OCI-LY3 (cell line): Measurements from ENCODE around the gene SVEP1.

Experiments used
- H2AFZ ChIP-seq: fragments of 200-600, 300-600 bp; shearing (Covaris generic); 2 replicates; pipeline ENCODE4 v1.6.0; 2014; ENCODE audit warnings: antibody characterized with exemption, low read depth, low read length
- H3K27ac ChIP-seq: fragments of 200-600, 300-600 bp; sonication (generic); 2 replicates; pipeline ENCODE4 v1.5.1; 2014; ENCODE audit warnings: mild to moderate bottlenecking, low read length, moderate library complexity, mixed read lengths
- H3K27me3 ChIP-seq: fragments of 200-600, 300-600 bp; sonication (generic); 2 replicates; pipeline ENCODE4 v1.6.1; 2014; ENCODE audit warnings: low read depth, low read length, mixed read lengths
- H3K36me3 ChIP-seq: fragments of 200-600, 300-600 bp; sonication (generic); replicated peaks from 2 replicates; pipeline ENCODE3; 2014; ENCODE audit warnings: low read depth, low read length, mixed read lengths
- H3K4me1 ChIP-seq: fragments of 300-600, 200-600 bp; sonication (generic); 2 replicates; pipeline ENCODE4 v1.6.1; 2014; ENCODE audit warnings: low read length, mixed read lengths
- H3K4me2 ChIP-seq: fragments of 200-600, 300-600 bp; sonication (generic); 2 replicates; pipeline ENCODE4 v1.6.1; 2014; ENCODE audit warnings: low read length, mixed read lengths
- H3K4me3 ChIP-seq: fragments of 300-600, 200-600 bp; sonication (generic); 2 replicates; pipeline ENCODE4 v1.5.1; 2014; ENCODE audit warnings: antibody characterized with exemption, mild to moderate bottlenecking, low read length, moderate library complexity
- H3K79me2 ChIP-seq: fragments of 300-600, 200-600 bp; shearing (Covaris generic); 2 replicates; pipeline ENCODE4 v1.6.1; 2014; ENCODE audit warnings: mild to moderate bottlenecking, low read length, mixed read lengths
- H3K9ac ChIP-seq: fragments of 300-600, 200-600 bp; shearing (Covaris generic); 2 replicates; pipeline ENCODE4 v1.6.0; 2014; ENCODE audit warnings: mild to moderate bottlenecking, low read length, moderate library complexity
- H3K9me3 ChIP-seq: fragments of 200-600, 300-600 bp; shearing (Covaris generic); 2 replicates; pipeline ENCODE4 v1.6.1; 2014; ENCODE audit warnings: low read length, mixed read lengths; ENCODE audit not compliant: insufficient read depth
- H4K20me1 ChIP-seq: fragments of 200-600, 300-600 bp; sonication (generic); 2 replicates; pipeline ENCODE4 v1.6.1; 2016; ENCODE audit warnings: low read length, mixed read lengths; ENCODE audit not compliant: insufficient read depth
- CTCF ChIP-seq: fragments of 200-600, 300-600 bp; sonication (generic); IDR thresholded peaks from 2 replicates; pipeline ENCODE4 v1.5.1; 2014; ENCODE audit warnings: antibody characterized with exemption, low read length, low read depth
- EZH2phosphoT487 ChIP-seq: fragments of 200-600 bp; shearing (Covaris generic); IDR thresholded peaks from 2 replicates; pipeline ENCODE4 v1.6.1; 2018; ENCODE audit warnings: antibody characterized with exemption, mixed run types, low read depth

The SVEP1 gene

GRCh38 chr9:110355911-110356310 is 223.6 kb downstream of the SVEP1 start:
- H2AFZ ChIP-seq = no peak overlapping the region; the same call in 1 of the 2 replicates
- no peaks in the 10 kb centered on the region for H3K27me3 ChIP-seq
- peak overlapping the region; percentile 27; the same call in 1 of the 2 replicates for H3K27ac ChIP-seq
- no peaks in the 10 kb centered on the region for H4K20me1 ChIP-seq
- no peaks in the 10 kb centered on the region for H3K36me3 ChIP-seq
- no peak overlapping the region for H3K9ac ChIP-seq
- H3K79me2 ChIP-seq = no peaks in the 10 kb centered on the region
- H3K9me3 ChIP-seq = no peaks in the 10 kb centered on the region
- no peak for TF ChIP-seq EZH2phosphoT487
- no peak for TF ChIP-seq CTCF
- no peak overlapping the region for H3K4me3 ChIP-seq
- H3K4me1 ChIP-seq = peaks cover 14% of the 10 kb centered on the region
- H3K4me2 ChIP-seq = peak overlapping the region; percentile 3; the same call in 1 of the 2 replicates

GRCh38 chr9:110351009-110351467 is 228.5 kb downstream of the SVEP1 start:
- no peak overlapping the region for H3K9ac ChIP-seq

GRCh38 chr9:110346325-110346724 is 233.2 kb downstream of the SVEP1 start:
- Histone ChIP-seq H4K20me1 (no peaks in the 10 kb centered on the region), H3K4me3 (no peak overlapping the region), H3K9me3 (no peaks in the 10 kb centered on the region), H3K4me2 (no peak overlapping the region), H3K27ac (no peak overlapping the region), H3K36me3 (no peaks in the 10 kb centered on the region), H3K9ac (no peak overlapping the region), H3K27me3 (no peaks in the 10 kb centered on the region), H3K4me1 (no peaks in the 10 kb centered on the region), H3K79me2 (no peaks in the 10 kb centered on the region), H2AFZ (no peak overlapping the region)
- no peak for TF ChIP-seq EZH2phosphoT487
- TF ChIP-seq CTCF = no peak

More at GRCh38 chr9:110351009-110351467, 228.5 kb downstream of the SVEP1 start:
- Histone ChIP-seq H3K79me2 (no peaks in the 10 kb centered on the region), H3K4me1 (peaks cover 8% of the 10 kb centered on the region), H2AFZ (no peak overlapping the region), H3K4me3 (no peak overlapping the region), H4K20me1 (no peaks in the 10 kb centered on the region), H3K9me3 (no peaks in the 10 kb centered on the region), H3K36me3 (no peaks in the 10 kb centered on the region), H3K27me3 (no peaks in the 10 kb centered on the region), H3K4me2 (no peak overlapping the region), H3K27ac (no peak overlapping the region)
- TF ChIP-seq EZH2phosphoT487 = no peak

- Histone ChIP-seq H2AFZ (no peak overlapping the region), H3K4me3 (no peak overlapping the region), H3K27ac (no peak overlapping the region), H4K20me1 (no peaks in the 10 kb centered on the region), H3K79me2 (no peaks in the 10 kb centered on the region), H3K36me3 (no peaks in the 10 kb centered on the region), H3K4me1 (no peaks in the 10 kb centered on the region; the same call in 1 of the 2 replicates), H3K4me2 (no peak overlapping the region), H3K27me3 (no peaks in the 10 kb centered on the region), H3K9ac (no peak overlapping the region), H3K9me3 (no peaks in the 10 kb centered on the region)
- TF ChIP-seq CTCF (no peak), EZH2phosphoT487 (no peak)
Observed at GRCh38 chr9:110344821-110345220, 234.7 kb downstream of the SVEP1 start.

- H3K9ac ChIP-seq = no peak overlapping the region
- H3K27me3 ChIP-seq = no peaks in the 10 kb centered on the region
- no peak overlapping the region for H2AFZ ChIP-seq
- H3K9me3 ChIP-seq = no peaks in the 10 kb centered on the region
- H3K79me2 ChIP-seq = no peaks in the 10 kb centered on the region
- H3K4me1 ChIP-seq = no peaks in the 10 kb centered on the region; the same call in 1 of the 2 replicates
- no peak overlapping the region for H3K27ac ChIP-seq
- H3K4me2 ChIP-seq = no peak overlapping the region
- TF ChIP-seq EZH2phosphoT487 (no peak), CTCF (no peak)
- H4K20me1 ChIP-seq = no peaks in the 10 kb centered on the region
- H3K4me3 ChIP-seq = no peak overlapping the region
- no peaks in the 10 kb centered on the region for H3K36me3 ChIP-seq
Observed at GRCh38 chr9:110343551-110343950, 236.0 kb downstream of the SVEP1 start.
